GM21360 (cell line): ENCODE results near the gene KMT2E.

Experiments
- ATAC-seq: cut with Tn5 transposase; IDR thresholded peaks from one replicate; pipeline ENCODE4 v1.9.1; 2021; ENCODE audit warnings: mild to moderate bottlenecking, moderate library complexity; ENCODE audit not compliant: unreplicated experiment

KMT2E gene

DNA sequence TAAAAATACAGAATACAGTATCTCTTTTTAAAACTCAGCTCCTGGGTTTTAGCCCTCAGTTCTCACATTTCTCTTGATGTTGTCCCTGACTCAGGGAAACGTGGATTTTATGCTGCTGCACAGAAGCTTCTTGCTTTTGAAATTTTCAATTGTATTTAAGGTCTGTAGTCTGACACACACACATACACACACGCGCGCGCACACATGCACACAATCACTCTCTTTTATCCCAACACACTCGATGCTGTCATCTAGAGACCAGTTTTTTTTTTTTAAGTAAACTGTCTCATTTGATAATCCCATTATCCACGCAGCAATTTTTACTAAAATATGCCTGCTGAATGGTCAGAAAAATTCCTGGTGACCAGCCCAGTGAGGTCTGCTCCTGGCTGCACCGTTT, 108.6 kb downstream of the KMT2E start:
- ATAC-seq: no peak

DNA sequence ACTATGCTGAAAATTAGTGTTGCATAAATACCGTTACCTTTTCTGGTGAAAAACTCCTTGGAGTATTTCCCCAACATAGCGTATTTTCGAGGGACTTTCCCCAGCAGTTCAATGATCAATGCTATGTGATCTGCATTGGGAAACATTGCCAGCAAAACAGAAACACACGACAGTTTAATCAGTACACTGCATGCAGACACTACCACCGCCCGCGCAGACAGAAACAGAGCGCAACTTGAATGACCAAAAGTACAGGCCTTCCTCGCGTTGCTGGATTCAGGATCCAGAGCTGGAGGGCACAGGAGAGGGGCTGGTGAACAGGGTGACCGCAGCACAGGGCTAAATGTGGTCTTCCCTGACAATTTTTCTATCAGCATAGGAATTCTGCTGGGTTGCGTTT, 111.7 kb downstream of the KMT2E start:
- ATAC-seq: no peak

DNA sequence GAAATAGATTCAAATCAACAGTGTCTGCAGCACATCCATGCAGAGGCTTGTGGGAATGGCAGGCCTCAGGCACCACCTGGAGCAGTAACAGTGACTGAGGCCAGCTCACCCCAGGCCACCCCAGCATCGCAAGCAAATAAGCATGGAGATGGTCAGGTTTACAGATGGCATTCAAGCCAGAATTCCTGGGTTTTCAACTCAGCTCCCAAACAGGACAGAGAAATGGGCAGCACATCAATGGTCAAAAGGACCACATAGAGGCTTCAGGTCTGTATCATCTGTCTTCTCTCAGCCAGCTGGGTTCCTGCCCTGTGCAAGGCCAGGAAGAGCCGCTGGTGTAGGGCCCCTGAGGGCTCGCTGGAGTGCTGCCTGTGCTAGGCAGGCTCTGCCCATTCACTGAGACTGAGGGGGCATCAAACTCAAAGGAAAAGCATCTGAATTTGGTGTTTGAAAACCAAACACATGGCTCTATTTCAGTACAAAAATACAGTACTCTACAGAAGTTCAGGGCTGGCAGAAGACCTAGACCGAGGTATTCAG, 112.5 kb downstream of the KMT2E start:
- no peak for ATAC-seq

DNA sequence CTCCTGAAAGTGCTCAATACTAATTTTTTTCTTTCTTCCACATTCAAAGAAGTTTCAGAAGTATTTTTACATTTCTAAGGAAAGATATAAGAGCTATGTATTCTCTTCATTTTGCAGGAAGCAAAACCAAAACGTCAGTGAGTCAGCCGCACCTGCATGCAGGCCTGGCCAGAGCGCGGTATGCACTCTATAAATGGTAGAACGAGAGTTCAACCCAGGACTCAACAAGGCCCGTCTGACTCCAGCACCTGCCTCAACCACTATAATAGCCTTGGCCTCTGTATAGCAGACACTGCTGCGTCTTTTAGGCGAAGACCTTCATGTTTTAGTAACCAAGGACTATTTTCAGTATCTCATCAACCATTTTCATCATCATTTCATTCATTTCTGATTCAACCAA, 113.2 kb downstream of the KMT2E start:
- ATAC-seq: no peak

DNA sequence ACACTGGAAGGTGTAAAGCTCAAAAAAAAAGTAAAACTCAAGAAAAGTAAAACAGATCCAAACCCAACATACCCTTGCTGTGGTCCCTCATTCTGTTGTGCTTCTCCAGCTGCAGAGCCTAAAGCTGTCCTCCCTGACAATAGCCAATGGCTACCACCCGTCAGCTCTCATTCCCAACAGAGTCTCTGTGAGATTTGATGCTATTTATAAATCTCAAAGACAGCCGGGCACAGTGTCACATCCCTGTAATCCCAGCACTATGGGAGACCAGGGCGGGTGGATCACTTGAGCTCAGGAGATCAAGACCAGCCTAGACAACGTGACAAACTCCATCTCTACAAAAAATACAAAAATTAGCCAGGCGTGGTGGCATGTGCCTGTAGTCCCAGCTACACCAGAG, 116.0 kb downstream of the KMT2E start:
- ATAC-seq: no peak

- ATAC-seq: no peak
Observed at GRCh38 chr7:105130580-105130979, 116.6 kb downstream of the KMT2E start.

DNA sequence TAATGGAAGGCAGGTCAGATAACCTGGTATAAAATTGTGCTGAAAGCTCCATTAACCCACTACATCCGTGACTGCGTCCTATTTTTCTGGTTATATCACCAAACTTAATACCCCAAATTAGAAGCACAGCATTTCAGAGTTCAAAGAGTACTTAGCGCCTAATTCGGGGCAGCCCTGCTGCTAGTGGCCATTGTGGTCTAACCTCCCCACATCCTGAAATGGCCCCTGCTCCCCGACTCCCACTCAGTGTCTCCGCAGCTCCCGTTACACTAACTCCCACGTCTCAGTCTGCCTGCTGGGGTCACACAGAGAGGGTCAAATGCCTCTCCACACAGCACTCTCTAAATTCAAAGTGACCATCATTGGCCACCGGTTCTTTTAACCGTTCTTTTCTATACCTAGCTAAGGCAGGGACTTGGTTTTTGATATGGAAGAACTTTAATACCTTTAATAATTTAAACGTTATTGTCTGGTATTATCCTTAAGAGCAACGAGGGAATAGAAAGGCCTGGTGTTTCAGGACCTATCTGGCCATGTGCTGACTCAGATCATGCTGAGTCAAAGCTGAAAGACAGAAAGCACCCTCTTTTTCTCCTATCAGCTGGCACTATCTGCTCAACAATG, 117.1 kb downstream of the KMT2E start:
- ATAC-seq: peak; percentile 60

GRCh38 chr7:105131890-105132289, 117.9 kb downstream of the KMT2E start:
- ATAC-seq: no peak

- ATAC-seq: no peak
Observed at GRCh38 chr7:105132335-105132734, 118.3 kb downstream of the KMT2E start.

GRCh38 chr7:105132835-105133234, 118.8 kb downstream of the KMT2E start:
- ATAC-seq: no peak

- ATAC-seq: no peak
Observed at GRCh38 chr7:105133358-105133757, 119.4 kb downstream of the KMT2E start.

GRCh38 chr7:105133986-105134655, 120.1 kb downstream of the KMT2E start:
- ATAC-seq: no peak

DNA sequence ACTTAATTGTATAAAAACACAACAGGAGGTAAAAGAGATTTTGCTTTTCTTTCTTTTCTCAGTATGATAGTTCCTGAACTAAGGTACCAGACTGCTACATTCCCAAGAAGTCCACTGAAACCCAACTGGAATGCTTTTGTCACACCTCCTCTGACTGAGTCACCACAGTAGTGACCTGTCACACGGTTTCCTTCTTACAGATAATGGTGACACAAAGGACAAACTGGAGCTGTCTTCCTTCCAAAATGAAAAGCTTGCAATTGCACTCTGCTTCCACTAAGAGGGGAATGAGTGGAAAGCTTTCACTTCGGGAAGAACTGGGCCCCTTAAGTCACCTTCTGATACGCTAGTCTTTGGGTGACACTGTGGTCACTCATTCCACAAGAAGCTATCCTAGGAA, 122.2 kb downstream of the KMT2E start:
- no peak for ATAC-seq

GRCh38 chr7:105137898-105138297, 123.9 kb downstream of the KMT2E start:
- ATAC-seq: no peak

DNA sequence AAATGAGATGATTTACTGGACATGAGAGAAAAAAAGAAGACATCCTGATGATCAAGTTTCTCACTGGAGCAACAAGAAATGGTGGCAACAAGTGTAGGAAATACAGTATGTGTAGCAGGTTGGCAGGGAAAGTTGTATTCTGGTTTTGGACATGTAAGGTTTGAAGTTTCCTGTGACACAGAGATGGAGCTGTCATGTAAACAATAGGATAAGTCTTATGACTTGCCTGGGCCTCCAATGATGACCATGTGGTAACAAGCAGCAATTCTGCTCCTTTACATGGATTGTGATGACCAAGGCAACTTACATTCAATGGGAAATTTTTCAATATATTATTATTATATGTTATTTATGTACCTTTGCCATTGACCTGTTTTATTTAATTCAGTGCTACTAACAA, 125.4 kb downstream of the KMT2E start:
- no peak for ATAC-seq

DNA sequence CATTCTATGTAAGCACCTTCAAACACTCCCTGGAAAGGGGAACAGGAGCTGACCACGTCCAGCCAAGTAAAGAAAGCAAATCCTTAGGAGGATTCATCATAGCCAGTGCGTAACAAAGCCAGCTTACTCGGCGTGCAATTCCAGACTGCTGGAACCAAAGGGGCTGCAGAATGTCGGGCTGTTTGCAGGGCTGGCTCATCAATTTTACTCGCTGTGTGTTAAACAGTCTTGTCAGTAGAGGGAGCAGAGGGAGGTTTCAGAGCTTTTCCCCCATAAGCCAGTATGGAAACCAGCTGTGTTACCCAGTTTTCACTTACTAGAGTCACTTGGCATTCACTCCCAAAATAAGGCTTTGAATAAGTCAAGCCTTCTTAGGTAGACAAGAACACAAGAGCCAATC, 127.1 kb downstream of the KMT2E start:
- no peak for ATAC-seq

GRCh38 chr7:105149827-105150226, 135.8 kb downstream of the KMT2E start:
- no peak for ATAC-seq

DNA sequence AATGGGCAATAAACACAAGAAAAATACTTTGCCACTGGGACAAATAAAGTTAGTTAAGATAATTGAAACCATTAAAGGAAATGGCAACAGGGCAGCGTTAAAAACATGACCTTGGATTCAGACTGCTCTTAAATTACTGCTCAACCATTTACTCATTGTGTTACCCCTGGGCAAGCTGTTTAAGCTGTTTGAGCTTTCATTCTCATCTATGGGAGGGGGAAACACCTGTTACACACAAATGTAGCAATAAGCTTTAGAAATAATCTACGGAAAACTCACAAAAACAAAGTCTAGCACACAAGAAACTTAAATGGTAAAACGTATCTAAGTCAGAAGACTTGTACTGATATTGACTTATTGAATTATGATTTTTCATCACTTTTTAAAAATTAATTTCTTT, 137.1 kb downstream of the KMT2E start:
- ATAC-seq: no peak

DNA sequence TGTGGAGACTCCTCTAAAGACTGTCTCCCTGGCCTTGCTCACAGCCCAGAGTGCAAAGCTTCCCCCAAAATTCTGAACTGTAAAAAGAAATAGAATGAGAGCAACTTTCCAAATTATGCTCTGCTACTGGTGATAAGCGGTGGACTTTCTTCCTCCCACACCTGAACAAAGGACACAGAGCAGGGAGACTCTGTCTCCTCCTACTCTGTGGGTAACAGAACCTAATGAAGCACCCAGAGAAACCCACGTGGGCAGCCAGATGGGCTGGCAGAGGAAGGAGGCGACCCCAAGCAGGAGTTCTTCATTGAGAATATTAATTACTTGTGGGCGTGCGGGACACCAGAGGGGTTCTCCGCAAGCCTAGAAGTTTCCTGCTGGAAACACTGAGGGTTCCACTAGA, 139.5 kb downstream of the KMT2E start:
- no peak for ATAC-seq

DNA sequence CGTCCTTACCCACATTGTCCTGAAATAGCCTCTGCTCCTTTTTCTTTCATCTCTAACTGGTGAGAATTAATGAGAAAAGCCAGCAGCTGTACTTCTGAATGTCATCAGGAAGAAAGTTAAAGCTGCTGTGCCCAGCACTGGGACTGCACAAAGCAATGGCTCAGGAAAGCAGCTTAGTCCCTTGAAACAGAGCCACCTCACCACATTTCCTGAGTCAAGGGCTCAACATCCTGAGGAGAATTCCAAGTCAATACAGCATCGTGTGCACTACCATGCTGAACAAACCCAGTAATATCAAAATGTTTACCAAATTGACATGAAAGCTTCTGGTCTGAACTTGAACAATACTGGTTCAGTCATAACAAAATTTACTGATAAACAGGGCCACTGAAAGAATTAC, 140.1 kb downstream of the KMT2E start:
- ATAC-seq: no peak

GRCh38 chr7:105156731-105157130, 142.7 kb downstream of the KMT2E start:
- no peak for ATAC-seq

DNA sequence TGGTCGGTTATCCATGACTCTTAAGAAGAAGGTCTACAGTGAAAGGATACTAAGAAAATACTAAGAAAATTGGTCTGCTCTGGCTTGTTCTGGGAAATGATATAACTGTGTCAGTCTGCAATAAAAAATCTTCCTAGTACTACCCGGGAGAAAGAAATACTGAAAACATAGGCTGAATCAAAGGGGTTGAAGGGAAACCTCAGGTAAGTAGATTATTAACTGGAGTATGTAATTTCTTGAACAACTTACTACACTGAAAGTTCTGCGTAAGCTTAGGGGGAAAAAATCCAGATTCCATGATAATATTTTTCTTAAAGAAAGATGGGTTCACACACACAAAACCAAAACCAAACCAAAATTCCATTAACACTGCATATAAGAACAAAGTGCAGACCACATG, 143.3 kb downstream of the KMT2E start:
- ATAC-seq: no peak

DNA sequence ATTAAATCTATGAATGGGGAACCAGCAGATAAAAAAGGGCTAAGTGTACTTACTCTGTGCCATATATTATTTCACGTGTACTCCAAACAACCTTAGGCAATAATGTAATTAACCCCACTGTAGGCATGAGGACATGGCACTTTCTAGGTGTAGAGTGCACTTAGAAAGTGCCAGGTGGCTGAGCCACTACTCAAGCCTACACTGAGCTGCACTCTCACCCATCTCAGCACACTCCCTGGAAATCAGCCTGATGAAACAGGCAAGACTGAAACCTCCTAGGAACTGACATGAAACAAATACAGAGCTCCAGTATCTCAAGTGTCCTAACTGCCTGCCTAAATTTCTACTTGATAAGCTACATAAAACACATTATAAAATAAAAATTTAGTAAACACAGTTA, 147.4 kb downstream of the KMT2E start:
- no peak for ATAC-seq
